IMR-90 (cell line): ENCODE data around the gene CIT. TPM values are rescaled to one million over a fixed set of nuclear protein-coding genes. Genes with fewer than 3 reads are reported as not detected.

Experiments used
- ATAC-seq: fragments of 200-7000 bp; cut with Tn5 transposase; 2 replicates; pipeline ENCODE4 v1.9.1; 2020; ENCODE audit warnings: low read depth, mild to moderate bottlenecking, moderate library complexity
- BruUV-seq: library from RNA; stranded (reverse); fragments of 400-500 nt; replicated peaks from 2 replicates; lab custom pipeline; 2021; lab: Mats Ljungman, UMichigan
- CTCF ChIA-PET: fragments of 300-600 bp; formaldehyde crosslinking; extraction: SDS; loops from one replicate; lab custom pipeline; 2021; ENCODE audit warnings: antibody characterized with exemption; lab: Yijun Ruan, JAX
- POLR2A ChIA-PET: fragments of 300-600 bp; sonication (Branson Sonifier 250); formaldehyde crosslinking; loops from one replicate; lab custom pipeline; 2022; ENCODE audit warnings: antibody characterized with exemption; ENCODE audit not compliant: unreplicated experiment; lab: Charles Lee
- DNase-seq: peaks from one replicate; pipeline ENCODE4 v3.0.0; 2013
- H2AFZ ChIP-seq: replicated peaks from 2 replicates; pipeline ENCODE3; 2013; ENCODE audit warnings: low read length, mild to moderate bottlenecking; ENCODE audit not compliant: poor library complexity
- H2AK5ac ChIP-seq: 2 replicates; pipeline ENCODE4 v1.6.1; 2013; ENCODE audit warnings: low read depth, low read length, inconsistent platforms
- H2AK9ac ChIP-seq: replicated peaks from 2 replicates; pipeline ENCODE3; 2013; ENCODE audit warnings: mild to moderate bottlenecking, low read depth, low read length, moderate library complexity; ENCODE audit not compliant: poor library complexity
- H2BK120ac ChIP-seq: 2 replicates; pipeline ENCODE4 v1.6.1; 2013; ENCODE audit warnings: low read depth, low read length, inconsistent platforms
- H2BK15ac ChIP-seq: 3 replicates; pipeline ENCODE4 v1.6.1; 2013; ENCODE audit warnings: low read depth, low read length, inconsistent platforms
- H2BK20ac ChIP-seq: 2 replicates; pipeline ENCODE4 v1.6.1; 2013; ENCODE audit warnings: low read depth, mild to moderate bottlenecking, inconsistent platforms, low read length, moderate library complexity
- H2BK5ac ChIP-seq: 2 replicates; pipeline ENCODE4 v1.6.1; 2013; ENCODE audit warnings: mild to moderate bottlenecking, low read depth, low read length, inconsistent platforms; ENCODE audit not compliant: poor library complexity, severe bottlenecking
- H3K14ac ChIP-seq: replicated peaks from 2 replicates; pipeline ENCODE4 v1.6.1; 2013; ENCODE audit warnings: low read depth, low read length, inconsistent platforms
- H3K18ac ChIP-seq: 2 replicates; pipeline ENCODE4 v1.6.1; 2013; ENCODE audit warnings: low read depth, low read length, control low read depth
- H3K23ac ChIP-seq: 2 replicates; pipeline ENCODE4 v1.6.1; 2013; ENCODE audit warnings: low read depth, low read length, inconsistent platforms
- H3K27ac ChIP-seq: 2 replicates; pipeline ENCODE4 v1.5.1; 2013; ENCODE audit warnings: mild to moderate bottlenecking, control low read depth, low read length; ENCODE audit not compliant: insufficient read depth
- H3K27me3 ChIP-seq: 2 replicates; pipeline ENCODE4 v1.6.1; 2013; ENCODE audit warnings: low read length; ENCODE audit not compliant: control insufficient read depth, insufficient read depth
- H3K36me3 ChIP-seq: 2 replicates; pipeline ENCODE4 v1.6.1; 2013; ENCODE audit warnings: low read length, mixed read lengths; ENCODE audit not compliant: control insufficient read depth, insufficient read depth
- H3K4ac ChIP-seq: 2 replicates; pipeline ENCODE4 v1.6.1; 2013; ENCODE audit warnings: low read depth, low read length, inconsistent platforms
- H3K4me1 ChIP-seq: 2 replicates; pipeline ENCODE4 v1.6.1; 2013; ENCODE audit warnings: low read length, mixed read lengths; ENCODE audit not compliant: control insufficient read depth, insufficient read depth
- H3K4me2 ChIP-seq: 2 replicates; pipeline ENCODE4 v1.6.1; 2013; ENCODE audit warnings: low read depth, mild to moderate bottlenecking, control low read depth, low read length, moderate library complexity
- H3K4me3 ChIP-seq: 2 replicates; pipeline ENCODE4 v1.5.1; 2013; ENCODE audit warnings: low read depth, mild to moderate bottlenecking, control low read depth, low read length, moderate library complexity; ENCODE audit not compliant: insufficient read depth
- H3K56ac ChIP-seq: 2 replicates; pipeline ENCODE4 v1.6.1; 2013; ENCODE audit warnings: low read length, inconsistent platforms; ENCODE audit not compliant: insufficient read depth; ENCODE audit errors: extremely low read depth
- H3K79me1 ChIP-seq, 2 experiments: 2 replicates each; pipeline ENCODE4 v1.6.1; 2013; ENCODE audit warnings: low read length in 2 of 2, inconsistent platforms in 1 of 2, low read depth in 1 of 2
- H3K9ac ChIP-seq: 2 replicates; pipeline ENCODE4 v1.6.1; 2013; ENCODE audit warnings: low read depth, low read length, control low read depth
- H3K9me1 ChIP-seq: 2 replicates; pipeline ENCODE4 v1.6.1; 2013; ENCODE audit warnings: low read length, inconsistent platforms; ENCODE audit not compliant: insufficient read depth
- H3K9me3 ChIP-seq: 2 replicates; pipeline ENCODE4 v1.6.1; 2013; ENCODE audit warnings: low read length; ENCODE audit not compliant: control insufficient read depth, insufficient read depth
- H4K20me1 ChIP-seq: 2 replicates; pipeline ENCODE4 v1.6.1; 2013; ENCODE audit warnings: low read length, inconsistent platforms; ENCODE audit not compliant: insufficient read depth
- H4K5ac ChIP-seq: 2 replicates; pipeline ENCODE4 v1.6.1; 2013; ENCODE audit warnings: mild to moderate bottlenecking, low read depth, low read length, control low read depth
- H4K8ac ChIP-seq, 2 experiments: 2 replicates each; pipeline ENCODE4 v1.6.1; 2013; ENCODE audit warnings: low read depth in 2 of 2, low read length in 2 of 2, control low read depth in 1 of 2, inconsistent platforms in 1 of 2
- H4K91ac ChIP-seq: 2 replicates; pipeline ENCODE4 v1.6.1; 2013; ENCODE audit warnings: low read depth, low read length, inconsistent platforms; ENCODE audit not compliant: insufficient read depth
- CEBPB ChIP-seq: IDR thresholded peaks from 2 replicates; pipeline ENCODE4 v1.6.1; 2012; ENCODE audit warnings: low read depth, low read length, improper control_type of control experiment
- CTCF ChIP-seq: conservative IDR thresholded peaks from 2 replicates; pipeline ENCODE4 v1.5.1; 2012; ENCODE audit warnings: mild to moderate bottlenecking, low read depth, low read length, improper control_type of control experiment
- ELK1 ChIP-seq: fragments of 150-350 bp; IDR thresholded peaks from 2 replicates; pipeline ENCODE4 v1.6.1; 2016; ENCODE audit warnings: low read depth, mild to moderate bottlenecking, low read length, moderate library complexity, borderline replicate concordance
- FOS ChIP-seq: fragments of 150-350 bp; IDR thresholded peaks from 2 replicates; pipeline ENCODE4 v1.6.1; 2016; ENCODE audit warnings: low read depth, low read length
- MAZ ChIP-seq: IDR thresholded peaks from 2 replicates; pipeline ENCODE4 v1.6.1; 2012; ENCODE audit warnings: low read depth, mild to moderate bottlenecking, low read length, improper control_type of control experiment, moderate library complexity, borderline replicate concordance
- MXI1 ChIP-seq: IDR thresholded peaks from 2 replicates; pipeline ENCODE4 v1.6.1; 2012; ENCODE audit warnings: low read depth, mild to moderate bottlenecking, low read length, moderate library complexity, borderline replicate concordance
- POLR2A ChIP-seq: IDR thresholded peaks from 2 replicates; pipeline ENCODE4 v1.6.1; 2012; ENCODE audit warnings: mild to moderate bottlenecking, low read depth, low read length
- RAD21 ChIP-seq: IDR thresholded peaks from 2 replicates; pipeline ENCODE4 v1.6.1; 2012; ENCODE audit warnings: low read length, improper control_type of control experiment
- RCOR1 ChIP-seq: IDR thresholded peaks from 2 replicates; pipeline ENCODE4 v1.6.1; 2012; ENCODE audit warnings: mild to moderate bottlenecking, low read length, improper control_type of control experiment; ENCODE audit not compliant: insufficient replicate concordance
- RFX5 ChIP-seq: IDR thresholded peaks from 2 replicates; pipeline ENCODE4 v1.8.0; 2012; ENCODE audit warnings: low read depth, mild to moderate bottlenecking, low read length, moderate library complexity
- USF2 ChIP-seq: fragments of 150-350 bp; IDR thresholded peaks from 2 replicates; pipeline ENCODE4 v1.6.1; 2017; ENCODE audit warnings: mild to moderate bottlenecking, antibody characterized with exemption, low read length, low read depth
- WGBS, 2 experiments: methylation state at CpG; one replicate each; pipeline versions ENCODE4 v1.1.5 to v1.1.7; 2013; ENCODE audit warnings: missing lambda C conversion rate in 2 of 2; ENCODE audit not compliant: insufficient read length in 1 of 2; ENCODE audit errors: extremely low coverage in 2 of 2; 5-methylcytosine and 5-hydroxymethylcytosine counted together
- dilution Hi-C: fragments of 300-500 bp; cut with HindIII; formaldehyde crosslinking; loops from one replicate; pipeline ENCODE4 v1.14.3; 2018; ENCODE audit warnings: low sequenced_read_pairs; ENCODE audit not compliant: unreplicated experiment
- in situ Hi-C: fragments of 300-500 bp; cut with MboI; formaldehyde crosslinking; loops from 3 replicates; pipeline ENCODE4 v1.14.3; 2019; ENCODE audit warnings: low sequenced_read_pairs, inconsistent platforms, mixed read lengths
- intact Hi-C: fragments of 100-400 bp; cut with micrococcal nuclease; formaldehyde crosslinking; loops from 2 replicates; pipeline ENCODE4 v1.10.0; 2022
- polyA plus RNA-seq, 3 experiments: library from polyadenylated mRNA; depleted of rRNA; stranded (reverse); fragments of >200 nt; gene quantifications; 2 replicates each; pipeline ENCODE4 v1.2.3, GENCODE V29; 2012; ENCODE audit warnings: low replicate concordance in 1 of 3
- total RNA-seq: library from RNA; depleted of rRNA; stranded (reverse); fragments of >200 nt; gene quantifications from 2 replicates; pipeline ENCODE4 v1.2.3, GENCODE V29; 2012

Gene CIT
- total and polyA plus RNA-seq, 2 of the 4 experiments (the other 2 are of a cell fraction) = 13.1 to 21.0 TPM

GRCh38 chr12:119691202-119691810 lies 185.8 kb downstream of the CIT start:
- dilution Hi-C loops = no loop called here
- 90% methylated on average over 3 of the region's 6 CpGs; no CpG with 5 or more reads in 1 of the 2 experiments for WGBS, 2 experiments
- no peak overlapping the region for H4K91ac ChIP-seq

More at GRCh38 chr12:119691202-119691810, 185.8 kb downstream of the CIT start:
- H3K4me2 ChIP-seq = no peak overlapping the region
- no peaks in the 10 kb centered on the region for H3K27me3 ChIP-seq
- peaks cover 10% of the 10 kb centered on the region for H3K4me1 ChIP-seq
- ChIA-PET CTCF (no interaction called here), POLR2A (no interaction called here)
- peaks cover 0 to 13% of the 10 kb centered on the region in 2 experiments; a peak in 1 of 4 replicates for H3K79me1 ChIP-seq
- ATAC-seq = no peak
- no peak for DNase-seq
- H2BK5ac ChIP-seq = no peak overlapping the region
- H2BK120ac ChIP-seq = no peak overlapping the region
- H3K18ac ChIP-seq = peak overlapping the region; percentile 51; the same call in 1 of the 2 replicates
- H2AFZ ChIP-seq = no peak overlapping the region
- H3K14ac ChIP-seq = no peak overlapping the region
- no peak overlapping the region for H3K27ac ChIP-seq
- no peak overlapping the region for H3K9ac ChIP-seq
- H2AK9ac ChIP-seq = no peak overlapping the region
- no peak overlapping the region for H3K23ac ChIP-seq
- H4K8ac ChIP-seq = no peak overlapping the region
- TF ChIP-seq CEBPB (no peak), ELK1 (no peak), MXI1 (no peak), FOS (no peak), POLR2A (no peak), RCOR1 (no peak), RAD21 (no peak), CTCF (no peak), MAZ (no peak), USF2 (no peak), RFX5 (no peak)
- H3K9me3 ChIP-seq = no peaks in the 10 kb centered on the region
- H2BK20ac ChIP-seq = no peak overlapping the region
- H3K36me3 ChIP-seq = 0 out of 2 replicates have a peak, but pooled peaks cover 3% of the 10 kb centered on the region
- H2AK5ac ChIP-seq = no peak overlapping the region
- no peak overlapping the region for H3K4me3 ChIP-seq
- no peak overlapping the region for H3K56ac ChIP-seq
- no peak overlapping the region for H3K4ac ChIP-seq
- no TSS peak for BruUV-seq
- in situ Hi-C loops (no loop called here), intact Hi-C loops (no loop called here)
- H2BK15ac ChIP-seq = no peak overlapping the region
- H4K5ac ChIP-seq = 0 out of 2 replicates have a peak overlapping the region, but pooled peaks have one; percentile 50
- H3K9me1 ChIP-seq = peaks cover 9% of the 10 kb centered on the region; the same call in 1 of the 2 replicates
- H4K20me1 ChIP-seq = no peaks in the 10 kb centered on the region
